ENCODE results near the gene ME2. TPM values are rescaled to one million over a fixed set of nuclear protein-coding genes. Genes with fewer than 3 reads are reported as not detected.
A peak's percentile ranks its signal among the peaks of the same experiment; 100 is the strongest.
"Not testable (repeated sequence)": the region's sequence is repeated elsewhere in the genome, so short reads cannot be mapped to it uniquely, and the experiment has no call there.

ME2 gene
- 100 to 1,000 TPM in 1 of 10 donors, 10 to 100 TPM in 9; 62.1 to 104 (median 75.9) TPM for total RNA-seq
- 10 to 100 TPM; 21.7 to 38.4 TPM for polyA plus RNA-seq
- long read RNA-seq, donor 1, full-length matches to known transcripts, result 64 of 73 reads
- long read RNA-seq, donor 1, partial matches to known transcripts, result 4 of 73 reads
- long read RNA-seq, donor 1, other reads (novel, unspliced or antisense), result 5 of 73 reads
- long read RNA-seq, donor 2, full-length matches to known transcripts, result 46 of 56 reads
- long read RNA-seq, donor 2, partial matches to known transcripts, result 6 of 56 reads
- long read RNA-seq, donor 2, other reads (novel, unspliced or antisense), result 4 of 56 reads
- long read RNA-seq, donor 3, full-length matches to known transcripts, result 114 of 140 reads
- long read RNA-seq, donor 3, partial matches to known transcripts, result 21 of 140 reads
- long read RNA-seq, donor 3, other reads (novel, unspliced or antisense), result 5 of 140 reads

- Histone ChIP-seq H3K9me3 (no peaks in the 10 kb centered on the region), H3K4me3 (peak within 1 kb of the TSS; percentile 70 to 98 (median 87)), H3K36me3 (no peaks in the 10 kb centered on the region), H3K27ac (peak within 1 kb of the TSS; percentile 83 to 100 (median 95)), H3K27me3 (no peaks in the 10 kb centered on the region), H3K4me1 (peaks cover 0 to 38% (median 17%) of the 10 kb centered on the region in 9 donors)
- 0 to 1% methylated on average over 55 to 78 of the region's 78 CpGs for WGBS, 2 donors
- peak; percentile 91 to 93 for DNase-seq
- intact Hi-C loops (cut with DNase I), result loop anchor here in 3 of 10 donors (2.0 to 10.0 kb wide), 5 partner anchors 56 to 154 kb away; partner anchors contain the start of genes ELAC1 (in 1 of the 3), MRO (in 1 of the 3) and SMAD4 (in 1 of the 3)
- ATAC-seq, result peak; percentile 98 to 100 (median 99)
- TF ChIP-seq CTCF (IDR thresholded peaks at IDR 0.05), result no peak
These were observed at the start of gene ME2 for GRCh38 chr18:50878345-50879301. Gene ME2 (plus strand): TSS chr18:50879118. CDS start chr18:50895821, 16,703 bp downstream.

GRCh38 chr18:50829644-50830043 lies 49.3 kb upstream of the ME2 start:
- Histone ChIP-seq H3K36me3 (no peaks in the 10 kb centered on the region), H3K27me3 (no peaks in the 10 kb centered on the region), H3K4me1 (no peaks in the 10 kb centered on the region), H3K9me3 (no peaks in the 10 kb centered on the region), H3K4me3 (no peak overlapping the region), H3K27ac (peak overlapping the region in 1 of 10 donors; percentile 84)
- no peak for ATAC-seq
- intact Hi-C loops (cut with DNase I), result loop anchor here in 2 of 10 donors (5.0 to 10.0 kb wide), 3 partner anchors 33 to 225 kb away; partner anchors contain the start of gene ELAC1 (in 1 of the 2)
- no peak for DNase-seq
- 84 to 87% methylated on average over 5 of the region's 5 CpGs for WGBS, 2 donors
- TF ChIP-seq CTCF (IDR thresholded peaks at IDR 0.05), result no peak

- ATAC-seq, result peak in 7 of 8 donors; percentile 39 to 79 (median 64)
- no peaks in the 10 kb centered on the region for H3K36me3 ChIP-seq
- no peaks in the 10 kb centered on the region for H3K9me3 ChIP-seq
- H3K27me3 ChIP-seq, result no peaks in the 10 kb centered on the region
- no peak for TF ChIP-seq CTCF (IDR thresholded peaks at IDR 0.05)
- H3K27ac ChIP-seq, result peak overlapping the region in 1 of 10 donors; percentile 84
- WGBS, 2 donors, result 86 to 93% methylated on average over 5 of the region's 5 CpGs
- H3K4me3 ChIP-seq, result no peak overlapping the region
- H3K4me1 ChIP-seq, result no peaks in the 10 kb centered on the region
- no peak for DNase-seq
- intact Hi-C loops (cut with DNase I), result no loop called here
These were observed 48.4 kb upstream of the ME2 start for GRCh38 chr18:50830544-50830943.

- no peak for TF ChIP-seq CTCF (IDR thresholded peaks at IDR 0.05)
- DNase-seq, result no peak
- intact Hi-C loops (cut with DNase I), result no loop called here
These were observed 46.2 kb upstream of the ME2 start for GRCh38 chr18:50832754-50833153.

GRCh38 chr18:50833496-50833895 lies 45.4 kb upstream of the ME2 start:
- H3K4me3 ChIP-seq; H3K36me3 ChIP-seq; H3K27ac ChIP-seq; ATAC-seq; DNase-seq; intact Hi-C loops (cut with DNase I); H3K9me3 ChIP-seq; H3K27me3 ChIP-seq: not testable (repeated sequence)
- 93 to 94% methylated on average over 7 of the region's 7 CpGs for WGBS, 2 donors
- peaks cover 0 to 15% (median 0%) of the 10 kb centered on the region in 9 donors for H3K4me1 ChIP-seq

More at GRCh38 chr18:50832754-50833153, 46.2 kb upstream of the ME2 start:
- no peaks in the 10 kb centered on the region for H3K27me3 ChIP-seq
- 88 to 89% methylated on average over 2 of the region's 2 CpGs for WGBS, 2 donors
- peaks cover 0 to 15% (median 0%) of the 10 kb centered on the region in 9 donors for H3K4me1 ChIP-seq
- no peak overlapping the region for H3K27ac ChIP-seq
- no peak for ATAC-seq
- H3K9me3 ChIP-seq, result no peaks in the 10 kb centered on the region
- H3K4me3 ChIP-seq, result no peak overlapping the region
- H3K36me3 ChIP-seq, result no peaks in the 10 kb centered on the region

Measured in heart right ventricle (tissue), 16 donors.